DND-41 (cell line): ENCODE measurements around the gene FADS2.

Source experiments
- ATAC-seq: fragments of 200-7000 bp; cut with Tn5 transposase; 3 replicates; pipeline ENCODE4 v1.9.1; 2021; ENCODE audit warnings: low read depth; ENCODE audit not compliant: insufficient read depth
- DNase-seq: peaks from one replicate; pipeline ENCODE4 v3.0.0-alpha.2; 2020
- H2AFZ ChIP-seq: 2 replicates; pipeline ENCODE4 v1.6.0; 2012; ENCODE audit warnings: low read depth, low read length
- H3K27ac ChIP-seq: 2 replicates; pipeline ENCODE4 v1.5.1; 2012; ENCODE audit warnings: low read length, inconsistent platforms
- H3K27me3 ChIP-seq: fragments of 200-600 bp; sonication (generic); 2 replicates; pipeline ENCODE4 v1.6.0; 2012; ENCODE audit warnings: low read length, mild to moderate bottlenecking, inconsistent platforms; ENCODE audit not compliant: insufficient read depth, poor library complexity
- H3K36me3 ChIP-seq: 2 replicates; pipeline ENCODE4 v1.5.1; 2012; ENCODE audit warnings: low read length, inconsistent platforms; ENCODE audit not compliant: insufficient read depth
- H3K4me1 ChIP-seq: 2 replicates; pipeline ENCODE4 v1.5.1; 2012; ENCODE audit warnings: mild to moderate bottlenecking, low read length; ENCODE audit not compliant: insufficient read depth
- H3K4me2 ChIP-seq: 2 replicates; pipeline ENCODE4 v1.6.0; 2012; ENCODE audit warnings: mild to moderate bottlenecking, moderate library complexity, low read length, inconsistent platforms; ENCODE audit not compliant: insufficient read depth
- H3K4me3 ChIP-seq, 2 experiments: fragments of 200-600 bp in 1 of 2; shearing (Covaris generic) in 1 of 2; 2 replicates each; pipeline ENCODE4 v1.5.1; 2012 to 2016; ENCODE audit warnings: inconsistent platforms in 2 of 2, low read length in 2 of 2, mild to moderate bottlenecking in 2 of 2, low read depth in 1 of 2, moderate library complexity in 1 of 2
- H3K79me2 ChIP-seq: 2 replicates; pipeline ENCODE4 v1.6.0; 2012; ENCODE audit warnings: low read length, inconsistent platforms; ENCODE audit not compliant: insufficient read depth
- H3K9ac ChIP-seq: 2 replicates; pipeline ENCODE4 v1.6.0; 2012; ENCODE audit warnings: low read depth, mild to moderate bottlenecking, inconsistent platforms, low read length, moderate library complexity
- H3K9me3 ChIP-seq: 2 replicates; pipeline ENCODE4 v1.5.1; 2012; ENCODE audit warnings: low read length, moderate library complexity, mild to moderate bottlenecking, inconsistent platforms; ENCODE audit not compliant: insufficient read depth, severe bottlenecking
- H4K20me1 ChIP-seq: 2 replicates; pipeline ENCODE4 v1.6.0; 2012; ENCODE audit warnings: low read length; ENCODE audit not compliant: insufficient read depth
- CTCF ChIP-seq: IDR thresholded peaks from 2 replicates; pipeline ENCODE4 v1.5.1; 2012; ENCODE audit warnings: borderline replicate concordance, low read length, moderate library complexity, mild to moderate bottlenecking; ENCODE audit not compliant: poor library complexity, severe bottlenecking; ENCODE audit errors: extremely low read depth
- EZH2 ChIP-seq: IDR thresholded peaks from 3 replicates; pipeline ENCODE4 v1.6.1; 2012; ENCODE audit warnings: borderline replicate concordance, low read depth, mild to moderate bottlenecking, moderate library complexity, low read length, inconsistent platforms; ENCODE audit not compliant: severe bottlenecking

FADS2 gene

GRCh38 chr11:61847914-61848581 is 19.9 kb downstream of the FADS2 start:
- Histone ChIP-seq H3K36me3 (peaks cover 95% of the 10 kb centered on the region), H3K4me1 (no peaks in the 10 kb centered on the region), H3K9me3 (no peaks in the 10 kb centered on the region), H3K9ac (no peak overlapping the region), H3K27me3 (no peaks in the 10 kb centered on the region), H3K4me2 (no peak overlapping the region), H3K4me3 (no peak overlapping the region), H3K79me2 (peaks cover 38% of the 10 kb centered on the region), H3K27ac (no peak overlapping the region), H2AFZ (no peak overlapping the region), H4K20me1 (peaks cover 29% of the 10 kb centered on the region)
- no peak for TF ChIP-seq CTCF
- TF ChIP-seq EZH2, result no peak
- no peak; the same call in 2 of the 3 replicates for ATAC-seq
- DNase-seq, result no peak

GRCh38 chr11:61848631-61849030 is 20.5 kb downstream of the FADS2 start:
- peaks cover 30% of the 10 kb centered on the region for H4K20me1 ChIP-seq
- no peaks in the 10 kb centered on the region for H3K9me3 ChIP-seq
- H3K36me3 ChIP-seq, result peaks cover 95% of the 10 kb centered on the region
- peaks cover 40% of the 10 kb centered on the region for H3K79me2 ChIP-seq
- no peak overlapping the region for H3K4me3 ChIP-seq
- DNase-seq (no peak), ATAC-seq (no peak)
- no peak overlapping the region for H3K27ac ChIP-seq
- TF ChIP-seq EZH2 (no peak), CTCF (no peak)
- H2AFZ ChIP-seq, result no peak overlapping the region
- H3K27me3 ChIP-seq, result no peaks in the 10 kb centered on the region
- no peak overlapping the region for H3K9ac ChIP-seq
- H3K4me2 ChIP-seq, result no peak overlapping the region
- no peaks in the 10 kb centered on the region for H3K4me1 ChIP-seq

GRCh38 chr11:61850687-61851086 is 22.6 kb downstream of the FADS2 start:
- H2AFZ ChIP-seq, result no peak overlapping the region
- no peak overlapping the region for H3K27ac ChIP-seq
- no peak overlapping the region for H3K4me2 ChIP-seq
- H3K4me3 ChIP-seq, result no peak overlapping the region
- H3K36me3 ChIP-seq, result peaks cover 98% of the 10 kb centered on the region
- H3K9me3 ChIP-seq, result no peaks in the 10 kb centered on the region
- H3K27me3 ChIP-seq, result no peaks in the 10 kb centered on the region
- peaks cover 50% of the 10 kb centered on the region for H4K20me1 ChIP-seq
- H3K4me1 ChIP-seq, result no peaks in the 10 kb centered on the region
- TF ChIP-seq EZH2, result no peak
- TF ChIP-seq CTCF, result no peak
- H3K79me2 ChIP-seq, result peaks cover 48% of the 10 kb centered on the region
- ATAC-seq, result no peak
- H3K9ac ChIP-seq, result no peak overlapping the region
- no peak for DNase-seq
